Effector memory CD8-positive, alpha-beta T cell (primary cell): ENCODE measurements around the gene NTM.

ENCODE experiments used
- ATAC-seq: fragments of 150-1000 bp; cut with Tn5 transposase; replicated peaks from 2 replicates; pipeline ENCODE4 v1.10.0; 2021; ENCODE audit warnings: mild to moderate bottlenecking, moderate library complexity
- DNase-seq, 3 experiments: peaks; one replicate each; pipeline ENCODE4 v3.0.0; 2021
- H3K27ac Mint-ChIP-seq, 2 donors: one replicate each; pipeline ENCODE4 v1.8.0; 2022; ENCODE audit warnings: mild to moderate bottlenecking in 2 of 2, mixed read lengths in 2 of 2, moderate library complexity in 2 of 2
- H3K27me3 Mint-ChIP-seq, 2 donors: one replicate each; pipeline ENCODE4 v1.8.0; 2022; ENCODE audit warnings: mixed read lengths in 2 of 2
- H3K36me3 Mint-ChIP-seq: one replicate; pipeline ENCODE4 v1.8.0; 2022; ENCODE audit warnings: mild to moderate bottlenecking, moderate library complexity, mixed read lengths; ENCODE audit not compliant: insufficient read depth
- H3K4me1 Mint-ChIP-seq, 2 donors: one replicate each; pipeline ENCODE4 v1.8.0; 2022; ENCODE audit warnings: low read depth in 2 of 2, mixed read lengths in 2 of 2
- H3K4me3 Mint-ChIP-seq, 2 donors: one replicate each; pipeline ENCODE4 v1.8.0; 2022; ENCODE audit warnings: mild to moderate bottlenecking in 2 of 2, mixed read lengths in 2 of 2, moderate library complexity in 2 of 2
- H3K9me3 Mint-ChIP-seq, 2 donors: one replicate each; pipeline ENCODE4 v1.8.0; 2022; ENCODE audit warnings: mixed read lengths in 2 of 2

Gene NTM

GRCh38 chr11:131465746-131466145 is 95.3 kb downstream of the NTM start:
- no peak for DNase-seq
- Mint-ChIP-seq H3K36me3 (no peaks in the 10 kb centered on the region), H3K27ac (no peak overlapping the region)

GRCh38 chr11:131467645-131468394 is 97.4 kb downstream of the NTM start:
- peaks cover 6 to 7% of the 10 kb centered on the region in 2 donors for H3K27me3 Mint-ChIP-seq
- DNase-seq (no peak), ATAC-seq (no peak)
- H3K36me3 Mint-ChIP-seq = no peaks in the 10 kb centered on the region
- H3K4me3 Mint-ChIP-seq = no peak overlapping the region
- no peaks in the 10 kb centered on the region for H3K4me1 Mint-ChIP-seq
- H3K27ac Mint-ChIP-seq = no peak overlapping the region
- peaks cover 4 to 8% of the 10 kb centered on the region in 2 donors for H3K9me3 Mint-ChIP-seq

More at GRCh38 chr11:131465746-131466145, 95.3 kb downstream of the NTM start:
- no peak overlapping the region for H3K4me3 Mint-ChIP-seq
- no peaks in the 10 kb centered on the region for H3K4me1 Mint-ChIP-seq
- peaks cover 2 to 8% of the 10 kb centered on the region in 2 donors for H3K9me3 Mint-ChIP-seq
- peaks cover 6 to 7% of the 10 kb centered on the region in 2 donors for H3K27me3 Mint-ChIP-seq
- no peak for ATAC-seq

- H3K4me3 Mint-ChIP-seq = no peak overlapping the region
- no peak for ATAC-seq
- no peaks in the 10 kb centered on the region for H3K4me1 Mint-ChIP-seq
- no peak for DNase-seq
- peaks cover 4 to 7% of the 10 kb centered on the region in 2 donors for H3K9me3 Mint-ChIP-seq
- H3K36me3 Mint-ChIP-seq = no peaks in the 10 kb centered on the region
- no peak overlapping the region for H3K27ac Mint-ChIP-seq
- peaks cover 6 to 7% of the 10 kb centered on the region in 2 donors for H3K27me3 Mint-ChIP-seq
Observed at GRCh38 chr11:131468565-131468964, 98.2 kb downstream of the NTM start.

DNA sequence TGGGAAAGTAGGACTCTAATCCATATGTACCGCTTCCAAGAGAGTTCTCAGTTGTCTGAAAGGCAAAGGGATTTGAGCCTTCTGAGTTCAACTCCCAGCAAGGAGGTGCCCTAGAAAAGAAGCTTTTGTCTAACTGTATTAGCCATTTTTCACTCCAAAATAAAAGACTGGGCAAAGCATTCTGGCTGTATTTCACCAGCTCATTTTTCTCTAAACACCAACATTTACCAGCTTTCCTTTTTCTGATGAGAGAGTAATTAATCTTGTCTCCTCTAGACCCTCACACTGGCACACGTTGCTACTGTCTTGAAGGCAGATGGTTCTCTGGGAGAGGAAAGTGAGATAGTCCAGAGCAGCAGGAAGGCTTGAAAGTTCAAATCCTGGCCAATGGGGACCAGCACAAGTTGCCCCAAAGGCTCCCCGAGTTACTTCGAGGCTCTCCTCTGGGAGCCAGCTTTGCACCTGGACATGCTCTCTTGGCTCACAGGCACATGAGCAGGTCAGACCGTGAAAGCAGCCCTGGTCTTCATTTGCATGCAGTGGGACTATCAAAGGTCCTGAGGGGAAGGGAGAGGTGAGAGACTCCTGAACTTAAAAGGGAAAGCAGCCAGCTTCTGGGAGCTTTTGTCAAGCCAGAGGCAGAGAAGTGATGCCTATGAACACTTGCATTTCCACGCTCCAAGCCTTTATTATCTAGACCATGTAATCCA is 100.0 kb downstream of the NTM start:
- Mint-ChIP-seq H3K9me3 (peaks cover 7 to 14% of the 10 kb centered on the region in 2 donors), H3K27ac (no peak overlapping the region), H3K4me3 (no peak overlapping the region), H3K4me1 (no peaks in the 10 kb centered on the region), H3K36me3 (no peaks in the 10 kb centered on the region), H3K27me3 (no peaks in the 10 kb centered on the region)
- ATAC-seq (no peak), DNase-seq (no peak)

DNA sequence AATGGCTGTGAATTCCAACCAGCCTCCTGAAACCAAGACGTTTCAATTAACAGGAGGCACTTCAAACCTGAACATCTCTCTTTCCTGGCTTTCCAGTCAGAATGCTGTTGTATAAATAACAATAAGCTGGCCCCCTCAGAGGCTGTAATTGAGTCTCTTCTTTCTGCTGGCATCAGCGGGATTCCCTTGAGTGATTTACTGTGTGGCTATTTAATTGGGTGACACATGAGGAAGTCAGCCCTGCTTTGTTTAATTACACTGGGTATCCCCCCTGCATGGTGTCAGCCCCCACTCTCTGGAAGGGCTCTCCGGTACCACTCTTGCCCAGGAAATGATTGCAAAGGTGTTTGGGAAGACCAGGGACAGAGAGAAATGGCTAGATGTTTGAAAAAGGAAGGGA is 101.6 kb downstream of the NTM start:
- H3K36me3 Mint-ChIP-seq = no peaks in the 10 kb centered on the region
- H3K9me3 Mint-ChIP-seq = peaks cover 4 to 14% of the 10 kb centered on the region in 2 donors
- ATAC-seq (no peak), DNase-seq (no peak)
- H3K27me3 Mint-ChIP-seq = no peaks in the 10 kb centered on the region
- no peak overlapping the region for H3K27ac Mint-ChIP-seq
- no peak overlapping the region for H3K4me3 Mint-ChIP-seq
- no peaks in the 10 kb centered on the region for H3K4me1 Mint-ChIP-seq

- Mint-ChIP-seq H3K27ac (no peak overlapping the region), H3K9me3 (peaks cover 6 to 14% of the 10 kb centered on the region in 2 donors), H3K27me3 (no peaks in the 10 kb centered on the region), H3K4me3 (no peak overlapping the region), H3K36me3 (no peaks in the 10 kb centered on the region), H3K4me1 (no peaks in the 10 kb centered on the region)
- ATAC-seq = no peak
- no peak for DNase-seq
Observed at GRCh38 chr11:131474947-131475346, 104.5 kb downstream of the NTM start.

DNA sequence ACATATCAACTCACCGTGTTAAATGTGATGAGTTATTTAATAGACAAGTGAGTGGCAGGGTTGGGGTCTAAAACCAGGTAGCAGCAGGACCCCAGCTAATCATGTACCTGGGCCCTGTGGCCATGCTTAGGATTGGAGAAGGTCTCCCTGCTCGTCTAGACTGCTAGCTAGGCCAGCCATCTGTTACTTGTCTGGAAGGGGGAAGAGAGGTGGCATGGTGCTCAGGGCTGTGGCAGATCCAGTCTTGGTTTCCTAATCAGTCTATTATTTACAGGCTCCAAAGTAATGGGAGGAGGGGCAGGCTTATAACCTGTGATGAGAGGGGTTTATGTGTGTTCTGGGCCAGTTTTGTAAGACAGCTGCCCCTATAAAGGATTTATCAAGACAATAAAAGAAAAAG is 105.9 kb downstream of the NTM start:
- no peak for DNase-seq
- Mint-ChIP-seq H3K36me3 (no peaks in the 10 kb centered on the region), H3K9me3 (peaks cover 6 to 14% of the 10 kb centered on the region in 2 donors), H3K27ac (no peak overlapping the region), H3K4me3 (no peak overlapping the region), H3K4me1 (no peaks in the 10 kb centered on the region), H3K27me3 (no peaks in the 10 kb centered on the region)
- ATAC-seq = no peak

GRCh38 chr11:131478341-131478740 is 107.9 kb downstream of the NTM start:
- Mint-ChIP-seq H3K9me3 (peaks cover 7 to 21% of the 10 kb centered on the region in 2 donors), H3K27me3 (no peaks in the 10 kb centered on the region), H3K36me3 (no peaks in the 10 kb centered on the region), H3K27ac (no peak overlapping the region), H3K4me1 (no peaks in the 10 kb centered on the region), H3K4me3 (no peak overlapping the region)
- no peak for DNase-seq
- no peak for ATAC-seq

- no peaks in the 10 kb centered on the region for H3K4me1 Mint-ChIP-seq
- no peak overlapping the region for H3K4me3 Mint-ChIP-seq
- H3K27me3 Mint-ChIP-seq = no peaks in the 10 kb centered on the region
- no peak for DNase-seq
- peaks cover 4 to 8% of the 10 kb centered on the region in 2 donors for H3K9me3 Mint-ChIP-seq
- no peaks in the 10 kb centered on the region for H3K36me3 Mint-ChIP-seq
- ATAC-seq = no peak
- no peak overlapping the region for H3K27ac Mint-ChIP-seq
Observed at GRCh38 chr11:131481303-131481702, 110.9 kb downstream of the NTM start.

GRCh38 chr11:131481971-131482370 is 111.6 kb downstream of the NTM start:
- no peaks in the 10 kb centered on the region for H3K4me1 Mint-ChIP-seq
- H3K4me3 Mint-ChIP-seq = no peak overlapping the region
- no peaks in the 10 kb centered on the region for H3K36me3 Mint-ChIP-seq
- H3K27me3 Mint-ChIP-seq = no peaks in the 10 kb centered on the region
- peaks cover 4 to 8% of the 10 kb centered on the region in 2 donors for H3K9me3 Mint-ChIP-seq
- ATAC-seq (no peak), DNase-seq (no peak)
- H3K27ac Mint-ChIP-seq = no peak overlapping the region

- Mint-ChIP-seq H3K36me3 (no peaks in the 10 kb centered on the region), H3K27me3 (no peaks in the 10 kb centered on the region), H3K27ac (no peak overlapping the region), H3K4me1 (no peaks in the 10 kb centered on the region), H3K9me3 (peaks cover 4 to 8% of the 10 kb centered on the region in 2 donors), H3K4me3 (no peak overlapping the region)
- no peak for DNase-seq
- ATAC-seq = no peak
Observed at GRCh38 chr11:131483453-131483852, 113.0 kb downstream of the NTM start.

- no peak overlapping the region for H3K27ac Mint-ChIP-seq
- no peaks in the 10 kb centered on the region for H3K36me3 Mint-ChIP-seq
- no peaks in the 10 kb centered on the region for H3K27me3 Mint-ChIP-seq
- peaks cover 4 to 8% of the 10 kb centered on the region in 2 donors for H3K9me3 Mint-ChIP-seq
- no peaks in the 10 kb centered on the region for H3K4me1 Mint-ChIP-seq
- no peak overlapping the region for H3K4me3 Mint-ChIP-seq
- DNase-seq (no peak), ATAC-seq (no peak)
Observed at GRCh38 chr11:131483877-131484276, 113.5 kb downstream of the NTM start.

DNA sequence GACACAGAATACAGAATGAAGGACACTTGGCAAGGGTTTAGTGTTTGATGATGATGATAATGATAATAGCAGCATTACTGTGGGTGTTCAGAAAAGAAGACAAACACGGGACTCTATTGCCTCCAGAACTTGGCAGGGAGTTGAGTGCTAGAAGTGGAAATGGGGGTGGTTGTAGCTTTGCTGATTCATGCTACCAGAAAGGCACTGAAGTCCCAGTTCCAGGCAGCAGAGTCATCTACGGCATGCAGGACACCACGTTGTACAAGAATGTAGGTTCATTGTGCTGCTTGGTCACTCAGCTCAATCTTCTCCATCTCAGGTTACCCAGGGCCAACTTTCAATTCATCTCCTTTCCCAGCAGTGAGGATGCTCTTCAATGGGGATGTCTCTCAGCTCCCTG is 115.7 kb downstream of the NTM start:
- ATAC-seq (no peak), DNase-seq (no peak)
- H3K27me3 Mint-ChIP-seq = no peaks in the 10 kb centered on the region
- no peaks in the 10 kb centered on the region for H3K4me1 Mint-ChIP-seq
- no peak overlapping the region for H3K27ac Mint-ChIP-seq
- H3K36me3 Mint-ChIP-seq = no peaks in the 10 kb centered on the region
- H3K9me3 Mint-ChIP-seq = peaks cover 2 to 15% of the 10 kb centered on the region in 2 donors
- no peak overlapping the region for H3K4me3 Mint-ChIP-seq
